ENCODE data around the gene NCMAP. TPM values are rescaled to one million over a fixed set of nuclear protein-coding genes. Genes with fewer than 3 reads are reported as not detected.

Gene NCMAP
- total and polyA plus RNA-seq, 7 donors: 0.04 to 0.14 (median 0.06) TPM; not detected in 4

GRCh38 chr1:24609949-24610517 is 54.1 kb downstream of the NCMAP start:
- ATAC-seq (no peak), DNase-seq (no peak)
- intact Hi-C loops (cut with DNase I): no loop called here
- Histone ChIP-seq H3K4me3 (no peak overlapping the region), H3K9me3 (no peaks in the 10 kb centered on the region), H3K4me1 (no peaks in the 10 kb centered on the region), H3K36me3 (ENCODE audit: insufficient read depth in 1 of 2, low read depth in 1 of 2) (no peaks in the 10 kb centered on the region), H3K27ac (no peak overlapping the region), H3K27me3 (ENCODE audit: insufficient read depth in 3 of 3, low read length in 2 of 3) (peaks cover 0 to 13% (median 3%) of the 10 kb centered on the region in 3 donors)
- no peak for TF ChIP-seq CTCF (IDR thresholded peaks at IDR 0.05)
- 64 to 71% (median 66%) methylated on average over 3 of the region's 3 CpGs for WGBS, 3 donors

- no peak for DNase-seq
- H3K36me3 ChIP-seq (ENCODE audit: insufficient read depth in 1 of 2, low read depth in 1 of 2): no peaks in the 10 kb centered on the region
- H3K27ac ChIP-seq: no peak overlapping the region
- no peaks in the 10 kb centered on the region for H3K4me1 ChIP-seq
- intact Hi-C loops (cut with DNase I): no loop called here
- peaks cover 0 to 12% (median 0%) of the 10 kb centered on the region in 3 donors for H3K27me3 ChIP-seq (ENCODE audit: insufficient read depth in 3 of 3, low read length in 2 of 3)
- ATAC-seq: no peak
- WGBS, 3 donors: 38 to 61% (median 41%) methylated on average over 5 of the region's 5 CpGs
- no peak for TF ChIP-seq CTCF (IDR thresholded peaks at IDR 0.05)
- H3K9me3 ChIP-seq: peaks cover 4% of the 10 kb centered on the region
- no peak overlapping the region for H3K4me3 ChIP-seq
Measured at GRCh38 chr1:24619376-24619775, 63.5 kb downstream of the NCMAP start.

GRCh38 chr1:24620678-24621077 is 64.8 kb downstream of the NCMAP start:
- no peaks in the 10 kb centered on the region for H3K36me3 ChIP-seq (ENCODE audit: insufficient read depth in 1 of 2, low read depth in 1 of 2)
- TF ChIP-seq CTCF (IDR thresholded peaks at IDR 0.05): no peak
- no peaks in the 10 kb centered on the region for H3K4me1 ChIP-seq
- intact Hi-C loops (cut with DNase I): loop anchor here in 1 of 2 donors (10.0 kb wide), 1 partner anchor 76 kb away; no protein-coding TSS in a partner anchor
- no peak overlapping the region for H3K27ac ChIP-seq
- H3K27me3 ChIP-seq (ENCODE audit: insufficient read depth in 3 of 3, low read length in 2 of 3): peaks cover 0 to 12% (median 0%) of the 10 kb centered on the region in 3 donors
- DNase-seq (no peak), ATAC-seq (no peak)
- H3K9me3 ChIP-seq: peaks cover 3% of the 10 kb centered on the region
- no peak overlapping the region for H3K4me3 ChIP-seq
- 63 to 66% (median 65%) methylated on average over 5 of the region's 5 CpGs for WGBS, 3 donors

- no peaks in the 10 kb centered on the region for H3K9me3 ChIP-seq
- H3K4me3 ChIP-seq: no peak overlapping the region
- WGBS, 3 donors: 70 to 81% (median 74%) methylated on average over 5 of the region's 5 CpGs
- ATAC-seq (no peak), DNase-seq (no peak)
- intact Hi-C loops (cut with DNase I): loop anchor here in 1 of 2 donors (10.0 kb wide), 1 partner anchor 76 kb away; no protein-coding TSS in a partner anchor
- H3K4me1 ChIP-seq: no peaks in the 10 kb centered on the region
- peaks cover 0 to 12% (median 0%) of the 10 kb centered on the region in 3 donors for H3K27me3 ChIP-seq (ENCODE audit: insufficient read depth in 3 of 3, low read length in 2 of 3)
- H3K27ac ChIP-seq: no peak overlapping the region
- no peak for TF ChIP-seq CTCF (IDR thresholded peaks at IDR 0.05)
- no peaks in the 10 kb centered on the region for H3K36me3 ChIP-seq (ENCODE audit: insufficient read depth in 1 of 2, low read depth in 1 of 2)
Measured at GRCh38 chr1:24621121-24621520, 65.2 kb downstream of the NCMAP start.

GRCh38 chr1:24622218-24622617 is 66.3 kb downstream of the NCMAP start:
- no peak for TF ChIP-seq CTCF (IDR thresholded peaks at IDR 0.05)
- Histone ChIP-seq H3K4me1 (no peaks in the 10 kb centered on the region), H3K36me3 (ENCODE audit: insufficient read depth in 1 of 2, low read depth in 1 of 2) (no peaks in the 10 kb centered on the region), H3K4me3 (no peak overlapping the region), H3K27ac (no peak overlapping the region), H3K27me3 (ENCODE audit: insufficient read depth in 3 of 3, low read length in 2 of 3) (peaks cover 0 to 11% (median 0%) of the 10 kb centered on the region in 3 donors), H3K9me3 (no peaks in the 10 kb centered on the region)
- ATAC-seq: no peak
- intact Hi-C loops (cut with DNase I): loop anchor here in 1 of 2 donors (10.0 kb wide), 1 partner anchor 77 kb away; no protein-coding TSS in a partner anchor
- 45 to 57% (median 45%) methylated on average over 4 of the region's 4 CpGs for WGBS, 3 donors
- DNase-seq: no peak

All from psoas muscle (tissue), 8 donors.